ENCODE data around the gene MRPS22. TPM values are rescaled to one million over a fixed set of nuclear protein-coding genes. Genes with fewer than 3 reads are reported as not detected.

Gene MRPS22
- total RNA-seq, result 10 to 100 TPM; 39.2 to 60.7 (median 47.1) TPM
- 10 to 100 TPM; 53.6 to 78.4 (median 56.5) TPM for polyA plus RNA-seq

GRCh38 chr3:139343895-139344856 lies at the start of gene MRPS22:
Gene MRPS22, plus strand, starts transcription at chr3:139344020. Its CDS starts 7 bp downstream, at chr3:139344027.
- WGBS, 2 donors, result 0% methylated on average over 37 of the region's 37 CpGs
- Histone ChIP-seq H3K27ac (peak within 1 kb of the TSS; percentile 78 to 82 (median 82)), H3K27me3 (no peaks in the 10 kb centered on the region), H3K36me3 (peaks cover 0 to 30% (median 4%) of the 10 kb centered on the region in 4 donors), H3K4me1 (peaks cover 0 to 22% (median 18%) of the 10 kb centered on the region in 4 donors), H3K4me3 (peak within 1 kb of the TSS; percentile 76 to 93 (median 88)), H3K9me3 (no peaks in the 10 kb centered on the region)
- intact Hi-C loops (cut with DNase I), result loop anchor here (5.0 kb wide), 1 partner anchor 752 kb away; the partner anchor contains the start of gene CEP70
- peak; percentile 87 for DNase-seq
- TF ChIP-seq POLR2AphosphoS5 (IDR thresholded peaks at IDR 0.05), result peak in 3 of 4 donors; percentile 59 to 61 (median 59)
- no peak for TF ChIP-seq CTCF (IDR thresholded peaks at IDR 0.05)
- TF ChIP-seq POLR2A (IDR thresholded peaks at IDR 0.05), result peak in 1 of 2 donors; percentile 21
- no peak for TF ChIP-seq EP300 (IDR thresholded peaks at IDR 0.05)

- no peak for DNase-seq
- no peaks in the 10 kb centered on the region for H3K9me3 ChIP-seq
- 84 to 88% methylated on average over 5 of the region's 5 CpGs for WGBS, 2 donors
- intact Hi-C loops (cut with DNase I), result no loop called here
- H3K27ac ChIP-seq, result no peak overlapping the region
- H3K4me1 ChIP-seq, result no peaks in the 10 kb centered on the region
- no peaks in the 10 kb centered on the region for H3K27me3 ChIP-seq
- no peaks in the 10 kb centered on the region for H3K36me3 ChIP-seq
- H3K4me3 ChIP-seq, result no peak overlapping the region
- no peak for TF ChIP-seq EP300 (IDR thresholded peaks at IDR 0.05)
- TF ChIP-seq CTCF (IDR thresholded peaks at IDR 0.05), result no peak
- TF ChIP-seq POLR2AphosphoS5 (IDR thresholded peaks at IDR 0.05), result no peak
- TF ChIP-seq POLR2A (IDR thresholded peaks at IDR 0.05), result no peak
These were observed 48.8 kb upstream of the MRPS22 start for GRCh38 chr3:139295040-139295439.

- intact Hi-C loops (cut with DNase I), result no loop called here
- 83 to 87% methylated on average over 9 of the region's 9 CpGs for WGBS, 2 donors
- Histone ChIP-seq H3K4me3 (no peak overlapping the region), H3K4me1 (no peaks in the 10 kb centered on the region), H3K36me3 (no peaks in the 10 kb centered on the region), H3K27me3 (no peaks in the 10 kb centered on the region), H3K9me3 (no peaks in the 10 kb centered on the region), H3K27ac (no peak overlapping the region)
- TF ChIP-seq POLR2AphosphoS5 (IDR thresholded peaks at IDR 0.05), result no peak
- TF ChIP-seq CTCF (IDR thresholded peaks at IDR 0.05), result no peak
- no peak for DNase-seq
These were observed 47.6 kb upstream of the MRPS22 start for GRCh38 chr3:139296141-139296718.

- WGBS, 2 donors, result 81 to 87% methylated on average over 6 of the region's 6 CpGs
- TF ChIP-seq POLR2A (IDR thresholded peaks at IDR 0.05), result no peak
- no peak for TF ChIP-seq EP300 (IDR thresholded peaks at IDR 0.05)
- DNase-seq, result no peak
- Histone ChIP-seq H3K36me3 (no peaks in the 10 kb centered on the region), H3K4me1 (no peaks in the 10 kb centered on the region), H3K9me3 (no peaks in the 10 kb centered on the region), H3K4me3 (no peak overlapping the region), H3K27me3 (no peaks in the 10 kb centered on the region), H3K27ac (no peak overlapping the region)
- intact Hi-C loops (cut with DNase I), result no loop called here
These were observed 46.1 kb upstream of the MRPS22 start for GRCh38 chr3:139297588-139298311.

Data from sigmoid colon (tissue), 7 donors.